H1 (cell line): ENCODE measurements around the gene CMIP. TPM values are rescaled to one million over a fixed set of nuclear protein-coding genes. Genes with fewer than 3 reads are reported as not detected.

Experiments
- CTBP2 ChIP-seq: IDR thresholded peaks from 2 replicates; pipeline ENCODE4 v1.7.0; 2011; ENCODE audit warnings: borderline replicate concordance, mild to moderate bottlenecking, moderate library complexity, mixed read lengths, low read length; ENCODE audit not compliant: insufficient read depth, insufficient read length
- HDAC6 ChIP-seq: IDR thresholded peaks from one replicate; pipeline ENCODE4 v1.7.1; 2012; ENCODE audit warnings: low read depth, mild to moderate bottlenecking, inconsistent platforms, low read length, moderate library complexity
- KDM1A ChIP-seq: fragments of 200-600, 300-600 bp; sonication (generic); IDR thresholded peaks from 2 replicates; pipeline ENCODE4 v1.7.1; 2016; ENCODE audit warnings: mild to moderate bottlenecking, low read length, borderline replicate concordance
- SRF ChIP-seq: IDR thresholded peaks from 2 replicates; pipeline ENCODE4 v1.6.1; 2011; ENCODE audit warnings: mild to moderate bottlenecking, low read depth, low read length, moderate library complexity
- polyA plus RNA-seq, 7 experiments: library from polyadenylated mRNA; depleted of rRNA in 3 of 7; stranded (reverse) in 5 of 7; unstranded in 2 of 7; fragments of >200 nt in 5 of 7; fragments of 200-250 nt in 2 of 7; gene quantifications; 1 replicate in 5 of 7; 2 replicates in 1 of 7; 4 replicates in 1 of 7; pipeline versions ENCODE4 v1.2.1 to v1.2.3, GENCODE V29; 2011 to 2013; ENCODE audit warnings: missing spikeins in 2 of 7, mixed read lengths in 2 of 7
- total RNA-seq: library from RNA; stranded (reverse); fragmentation: NEBNext Ultra II Directional; extraction: Animal tissue kit (Norgen Biotek cat#: 25700); gene quantifications from 2 replicates; pipeline ENCODE4 v1.2.1, GENCODE V29; 2021
- TF ChIP-seq, protein P1 (sequence below): IDR thresholded peaks from 2 replicates; pipeline ENCODE4 v1.6.1; 2012; ENCODE audit warnings: low read length, inconsistent platforms

CMIP gene
- total and polyA plus RNA-seq, 2 of the 8 experiments (the other 6 are each of a cell fraction or from before 2014, with no cell fraction given): 7.9 to 53.2 TPM

DNA sequence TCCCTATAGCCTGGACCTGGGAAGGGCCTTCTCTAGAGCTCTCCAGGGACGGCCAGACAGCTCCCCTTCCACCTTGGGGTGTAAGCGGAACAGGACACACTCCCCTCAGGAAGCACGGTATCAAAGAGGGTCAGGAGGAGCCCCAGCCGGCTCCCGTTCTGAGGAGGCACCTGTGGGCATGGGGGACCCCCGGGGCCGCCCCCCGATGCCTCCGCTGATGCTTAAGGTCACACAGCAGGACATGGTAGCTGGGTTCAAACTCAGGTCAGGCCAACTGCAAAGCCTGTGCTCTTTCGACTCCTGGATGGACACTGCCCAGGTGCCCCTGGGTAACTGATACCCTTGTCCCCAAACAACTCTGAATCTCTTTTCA is 49.8 kb downstream of the CMIP start (continued):
- TF ChIP-seq, protein P1, sequence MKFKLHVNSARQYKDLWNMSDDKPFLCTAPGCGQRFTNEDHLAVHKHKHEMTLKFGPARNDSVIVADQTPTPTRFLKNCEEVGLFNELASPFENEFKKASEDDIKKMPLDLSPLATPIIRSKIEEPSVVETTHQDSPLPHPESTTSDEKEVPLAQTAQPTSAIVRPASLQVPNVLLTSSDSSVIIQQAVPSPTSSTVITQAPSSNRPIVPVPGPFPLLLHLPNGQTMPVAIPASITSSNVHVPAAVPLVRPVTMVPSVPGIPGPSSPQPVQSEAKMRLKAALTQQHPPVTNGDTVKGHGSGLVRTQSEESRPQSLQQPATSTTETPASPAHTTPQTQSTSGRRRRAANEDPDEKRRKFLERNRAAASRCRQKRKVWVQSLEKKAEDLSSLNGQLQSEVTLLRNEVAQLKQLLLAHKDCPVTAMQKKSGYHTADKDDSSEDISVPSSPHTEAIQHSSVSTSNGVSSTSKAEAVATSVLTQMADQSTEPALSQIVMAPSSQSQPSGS: no peak
- TF ChIP-seq HDAC6: no peak
- TF ChIP-seq CTBP2: no peak
- no peak for TF ChIP-seq KDM1A
- TF ChIP-seq SRF: no peak
